A549 (cell line): Measurements from ENCODE around the gene GRK5. TPM values are rescaled to one million over a fixed set of nuclear protein-coding genes. Genes with fewer than 3 reads are reported as not detected.

Experiments
- ATAC-seq, 2 experiments: fragments of 200-7000 bp in 1 of 2; fragments of >200 bp in 1 of 2; cut with Nextera tagmentation in 1 of 2; cut with Tn5 transposase in 1 of 2; 3 replicates each; pipeline versions ENCODE4 v1.8.0 to v1.9.1; 2018 to 2020; ENCODE audit warnings: mild to moderate bottlenecking in 1 of 2, moderate library complexity in 1 of 2
- CTCF ChIA-PET: fragments of 300-600 bp; sonication (Branson Sonifier 250); formaldehyde crosslinking; extraction: SDS; loops from one replicate; lab custom pipeline; 2021; ENCODE audit warnings: antibody characterized with exemption, inconsistent platforms; lab: Yijun Ruan, JAX
- POLR2A ChIA-PET: fragments of 350-600 bp; formaldehyde crosslinking; extraction: SDS; loops from one replicate; lab custom pipeline; 2021; ENCODE audit warnings: antibody characterized with exemption, inconsistent platforms; lab: Yijun Ruan, JAX
- DNase-seq, 2 experiments: peaks; one replicate each; pipeline versions ENCODE4 v3.0.0 to v3.0.0-alpha.2; 2011 to 2016; ENCODE audit warnings: low read depth in 1 of 2, low spot score in 1 of 2
- FAIRE-seq: peaks from 2 replicates; lab custom pipeline; 2011; peaks lifted over from hg19 to GRCh38; lab: Jason Lieb, UNC
- H3K27ac ChIP-seq, 2 experiments: fragments of >200 bp; sonication (Bioruptor Twin); formaldehyde crosslinking; 3 replicates each; pipeline ENCODE4 v1.5.1; 2016 to 2017
- H3K4me1 ChIP-seq: fragments of >200 bp; sonication (Bioruptor Twin); formaldehyde crosslinking; 3 replicates; pipeline ENCODE4 v1.6.1; 2016
- H3K4me2 ChIP-seq: fragments of >200 bp; sonication (Bioruptor Twin); formaldehyde crosslinking; 3 replicates; pipeline ENCODE4 v1.6.1; 2016
- H3K4me3 ChIP-seq: fragments of >200 bp; sonication (Bioruptor Twin); formaldehyde crosslinking; 3 replicates; pipeline ENCODE4 v1.5.1; 2016
- H3K9me3 ChIP-seq: fragments of >200 bp; sonication (Bioruptor Twin); formaldehyde crosslinking; 3 replicates; pipeline ENCODE4 v1.6.1; 2016
- BCL3 ChIP-seq: fragments of >200 bp; sonication (Bioruptor Twin); formaldehyde crosslinking; IDR thresholded peaks from 3 replicates; pipeline ENCODE4 v1.6.1; 2016
- CBX8 ChIP-seq: fragments of 200-600 bp; sonication (generic); IDR thresholded peaks from 2 replicates; pipeline ENCODE4 v1.6.1; 2016
- CHD4 ChIP-seq: fragments of 200-600 bp; sonication (generic); IDR thresholded peaks from 2 replicates; pipeline ENCODE4 v1.6.1; 2016; ENCODE audit warnings: antibody characterized with exemption, mild to moderate bottlenecking, borderline replicate concordance
- EHF ChIP-seq: fragments of 250-450 bp; sonication (Bioruptor Pico); IDR thresholded peaks from 2 replicates; pipeline ENCODE4 v1.5.0; 2020; ENCODE audit warnings: mild to moderate bottlenecking
- EHMT2 ChIP-seq: fragments of 200-600 bp; sonication (generic); IDR thresholded peaks from 2 replicates; pipeline ENCODE4 v1.6.1; 2016; ENCODE audit warnings: antibody characterized with exemption, low read depth, mild to moderate bottlenecking, moderate library complexity
- EP300 ChIP-seq, 2 experiments: fragments of >200 bp; sonication (Bioruptor Twin); formaldehyde crosslinking; IDR thresholded peaks; 2 replicates in 1 of 2; 3 replicates in 1 of 2; pipeline ENCODE4 v1.6.1; 2016 to 2017
- FOSB ChIP-seq: fragments of 250-450 bp; sonication (Bioruptor Pico); IDR thresholded peaks from 2 replicates; pipeline ENCODE4 v1.5.0; 2020; ENCODE audit warnings: mild to moderate bottlenecking, moderate library complexity
- GATA3 ChIP-seq: IDR thresholded peaks from 2 replicates; pipeline ENCODE4 v1.6.1; 2012; ENCODE audit warnings: borderline replicate concordance
- HEYL ChIP-seq: fragments of 250-450 bp; sonication (Bioruptor Pico); IDR thresholded peaks from 2 replicates; pipeline ENCODE4 v1.8.0; 2021; ENCODE audit warnings: mild to moderate bottlenecking, moderate library complexity
- HMGXB4 ChIP-seq: fragments of 250-450 bp; sonication (Bioruptor Pico); IDR thresholded peaks from 2 replicates; pipeline ENCODE4 v1.5.0; 2021; ENCODE audit warnings: mild to moderate bottlenecking, moderate library complexity, borderline replicate concordance
- HOXA7 ChIP-seq: fragments of 250-450 bp; sonication (Bioruptor Pico); IDR thresholded peaks from 2 replicates; pipeline ENCODE4 v1.5.0; 2020; ENCODE audit warnings: mild to moderate bottlenecking, moderate library complexity
- HOXB13 ChIP-seq: fragments of 250-450 bp; sonication (Bioruptor Pico); IDR thresholded peaks from 2 replicates; pipeline ENCODE4 v1.5.0; 2020; ENCODE audit warnings: low read depth, mild to moderate bottlenecking, moderate library complexity
- HOXB5 ChIP-seq: fragments of 250-450 bp; sonication (Bioruptor Pico); IDR thresholded peaks from 2 replicates; pipeline ENCODE4 v1.5.0; 2020; ENCODE audit warnings: mild to moderate bottlenecking, moderate library complexity
- NFE2L2 ChIP-seq: fragments of 150-350 bp; conservative IDR thresholded peaks from 2 replicates; pipeline ENCODE4 v1.6.1; 2014; ENCODE audit warnings: low read length
- NR3C1 ChIP-seq: fragments of >200 bp; sonication (Bioruptor Twin); formaldehyde crosslinking; IDR thresholded peaks from 3 replicates; pipeline ENCODE4 v1.6.1; 2017
- PHF8 ChIP-seq: fragments of 200-600 bp; sonication (generic); IDR thresholded peaks from 2 replicates; pipeline ENCODE4 v1.6.1; 2016; ENCODE audit warnings: low read depth, mild to moderate bottlenecking, antibody characterized with exemption, moderate library complexity, borderline replicate concordance
- POLR2A ChIP-seq: IDR thresholded peaks from 2 replicates; pipeline ENCODE4 v1.6.1; 2012; ENCODE audit warnings: mild to moderate bottlenecking, low read length
- POLR2AphosphoS2 ChIP-seq: conservative IDR thresholded peaks from 2 replicates; pipeline ENCODE4 v1.6.1; 2012; ENCODE audit warnings: low read length, improper control_type of control experiment, inconsistent platforms
- RAD21 ChIP-seq, 2 experiments: fragments of >200 bp in 1 of 2; sonication (Bioruptor Twin) in 1 of 2; formaldehyde crosslinking in 1 of 2; IDR thresholded peaks in 1 of 2; conservative IDR thresholded peaks in 1 of 2; 2 replicates in 1 of 2; 3 replicates in 1 of 2; pipeline ENCODE4 v1.6.1; 2012 to 2018; ENCODE audit warnings: inconsistent platforms in 1 of 2
- RCOR1 ChIP-seq: fragments of 150-350 bp; IDR thresholded peaks from 2 replicates; pipeline ENCODE4 v1.6.1; 2014; ENCODE audit warnings: antibody characterized with exemption, low read length, low read depth
- ZFP36 ChIP-seq: fragments of 450-650 bp; IDR thresholded peaks from 2 replicates; pipeline ENCODE4 v1.6.1; 2014; ENCODE audit warnings: borderline replicate concordance; ENCODE audit not compliant: partially characterized antibody
- ZNF302 ChIP-seq: fragments of 250-450 bp; sonication (Bioruptor Pico); IDR thresholded peaks from 2 replicates; pipeline ENCODE4 v1.9.0; 2021; ENCODE audit warnings: inconsistent platforms, mild to moderate bottlenecking, moderate library complexity
- WGBS: methylation state at CpG from one replicate; pipeline ENCODE4 v1.1.6; 2017; ENCODE audit errors: missing lambda C conversion rate; 5-methylcytosine and 5-hydroxymethylcytosine counted together
- polyA plus RNA-seq, 4 experiments: library from polyadenylated mRNA; depleted of rRNA in 3 of 4; stranded (reverse); fragments of >200 nt; fragmentation: RNase III in 1 of 4; extraction: RNeasy Plus Mini Kit Qiagen cat#74134 plus additional on column Dnase treatment in 1 of 4; gene quantifications; 2 replicates in 3 of 4; 3 replicates in 1 of 4; pipeline ENCODE4 v1.2.3, GENCODE V29; 2011 to 2017

The GRK5 gene
- polyA plus RNA-seq, 2 of the 4 experiments (the other 2 are of a cell fraction), result 5.0 to 7.9 TPM

GRCh38 chr10:119207713-119208552 is 562 bp downstream of the GRK5 start:
- peak; percentile 29 to 48 for DNase-seq
- whole genome bisulfite sequencing, result 1% methylated on average over 28 of the region's 62 CpGs
- ChIA-PET CTCF (interaction anchor here (0.7 to 16.9 kb wide), 55 partner anchors 7 to 335 kb away, joined by 3 to 283 read pairs (median 9); partner anchors contain the start of gene RGS10), POLR2A (interaction anchor here (1.0 to 2.1 kb wide), 10 partner anchors 36 to 389 kb away, joined by 3 to 12 read pairs (median 8); partner anchors contain the start of genes RGS10 and TIAL1)
- no peak for FAIRE-seq
- Histone ChIP-seq H3K9me3 (no peaks in the 10 kb centered on the region), H3K4me3 (peak overlapping the region; percentile 66), H3K4me1 (peaks cover 33% of the 10 kb centered on the region), H3K4me2 (peak overlapping the region; percentile 82), H3K27ac (peak overlapping the region; percentile 72 to 99)
- peak; percentile 56 to 68 for ATAC-seq
- 0 out of 5 replicates have a peak, but pooled peaks of 1 of the 2 experiments have one; percentile 7 for TF ChIP-seq RAD21 (conservative IDR thresholded peaks at IDR 0.05 in 1 of 2, IDR thresholded peaks at IDR 0.05 in 1 of 2)
- no peak for TF ChIP-seq POLR2AphosphoS2
- TF ChIP-seq BCL3, result no peak

- Histone ChIP-seq H3K27ac (peak overlapping the region; percentile 72 to 99; a peak in 4 of 6 replicates), H3K4me2 (peak overlapping the region; percentile 82), H3K9me3 (no peaks in the 10 kb centered on the region)
- CTCF ChIA-PET, result interaction anchor here (1.0 to 16.9 kb wide), 21 partner anchors 9 to 282 kb away, joined by 3 to 283 read pairs (median 7); no protein-coding TSS in a partner anchor
- ATAC-seq, result no peak
- WGBS, result 37% methylated on average over 3 of the region's 3 CpGs
- TF ChIP-seq EHMT2 (no peak), ZFP36 (no peak), GATA3 (no peak), FOSB (CRISPR knock-in tag) (no peak), CHD4 (no peak), EP300 (IDR thresholded peaks at IDR 0.05) (no peak), NFE2L2 (no peak), PHF8 (no peak), ZNF302 (CRISPR knock-in tag) (no peak), NR3C1 (no peak), HOXB5 (CRISPR knock-in tag) (no peak), HEYL (CRISPR knock-in tag) (no peak), POLR2A (no peak), RCOR1 (no peak), CBX8 (no peak), HMGXB4 (no peak), EHF (CRISPR knock-in tag) (no peak), RAD21 (conservative IDR thresholded peaks at IDR 0.05 in 1 of 2, IDR thresholded peaks at IDR 0.05 in 1 of 2) (no peak), HOXB13 (no peak), HOXA7 (no peak)
- TF ChIP-seq, all 56 proteins: peak for 0
- DNase-seq, result no peak
- Histone ChIP-seq H3K4me3 (peak overlapping the region; percentile 66), H3K4me1 (peaks cover 33% of the 10 kb centered on the region)
- FAIRE-seq, result no peak
- POLR2A ChIA-PET, result no interaction called here
Observed at GRCh38 chr10:119208553-119208940, 1.2 kb downstream of the GRK5 start.
